Endothelial cell of umbilical vein (primary cell): ENCODE data around the gene GABARAP. TPM values are rescaled to one million over a fixed set of nuclear protein-coding genes. Genes with fewer than 3 reads are reported as not detected.

ENCODE experiments used
- BruUV-seq: library from RNA; stranded (reverse); fragments of 400-500 nt; replicated peaks from 2 replicates; lab custom pipeline; 2021; lab: Mats Ljungman, UMichigan
- CTCF ChIA-PET: fragments of 300-600, 350-600 bp; sonication (Branson Sonifier 250); formaldehyde crosslinking; loops from one replicate; lab custom pipeline; 2021; ENCODE audit warnings: antibody characterized with exemption, inconsistent platforms; lab: Charles Lee
- POLR2A ChIA-PET: fragments of 300-600, 350-600 bp; sonication (Branson Sonifier 250); formaldehyde crosslinking; loops from one replicate; lab custom pipeline; 2021; ENCODE audit warnings: antibody characterized with exemption, inconsistent platforms; lab: Charles Lee
- DNase-seq: peaks from one replicate; pipeline ENCODE4 v3.0.0-alpha.2; 2011; ENCODE audit warnings: low read depth, low spot score
- FAIRE-seq: peaks from 2 replicates; lab custom pipeline; 2011; peaks lifted over from hg19 to GRCh38; lab: Jason Lieb, UNC
- H2AFZ ChIP-seq: 2 replicates; pipeline ENCODE4 v1.6.0; 2012; ENCODE audit warnings: low read depth, low read length, control low read depth, inconsistent platforms
- H3K27ac ChIP-seq: 2 replicates; pipeline ENCODE4 v1.5.1; 2011; ENCODE audit warnings: low read depth, mild to moderate bottlenecking, control low read depth, low read length, moderate library complexity; ENCODE audit not compliant: insufficient read depth
- H3K27me3 ChIP-seq, 2 experiments: 2 replicates each; pipeline versions ENCODE4 v1.6.0 to v1.6.1; 2011; ENCODE audit warnings: low read length in 2 of 2, mixed read lengths in 1 of 2; ENCODE audit not compliant: control insufficient read depth in 2 of 2, insufficient read depth in 2 of 2
- H3K36me3 ChIP-seq, 2 experiments: 2 replicates in 1 of 2; 3 replicates in 1 of 2; pipeline ENCODE4 v1.5.1; 2011; ENCODE audit warnings: low read length in 2 of 2, mild to moderate bottlenecking in 1 of 2, moderate library complexity in 1 of 2; ENCODE audit not compliant: control insufficient read depth in 2 of 2, insufficient read depth in 2 of 2; ENCODE audit errors: extremely low read depth in 1 of 2
- H3K4me1 ChIP-seq: 3 replicates; pipeline ENCODE4 v1.5.1; 2011; ENCODE audit warnings: mild to moderate bottlenecking, low read length; ENCODE audit not compliant: control insufficient read depth, insufficient read depth; ENCODE audit errors: extremely low read depth
- H3K4me2 ChIP-seq: 2 replicates; pipeline ENCODE4 v1.6.1; 2011; ENCODE audit warnings: low read length, control low read depth, mixed read lengths; ENCODE audit not compliant: insufficient read depth
- H3K4me3 ChIP-seq, 3 experiments: fragments of 200-600 bp in 1 of 3; sonication (generic), shearing (Covaris generic) in 1 of 3; replicated peaks in 1 of 3; 2 replicates each; pipeline ENCODE4 v1.5.1; 2011 to 2016; ENCODE audit warnings: control low read depth in 3 of 3, low read length in 3 of 3, mild to moderate bottlenecking in 2 of 3, inconsistent platforms in 1 of 3, low read depth in 1 of 3, moderate library complexity in 1 of 3; ENCODE audit not compliant: insufficient read depth in 1 of 3
- H3K79me2 ChIP-seq: 2 replicates; pipeline ENCODE4 v1.6.0; 2012; ENCODE audit warnings: low read length, inconsistent platforms; ENCODE audit not compliant: control insufficient read depth, insufficient read depth
- H3K9ac ChIP-seq: replicated peaks from 2 replicates; pipeline ENCODE3; 2011; ENCODE audit warnings: low read length, control low read depth; ENCODE audit not compliant: insufficient read depth; ENCODE audit errors: extremely low read depth
- H3K9me1 ChIP-seq: replicated peaks from 3 replicates; pipeline ENCODE4 v1.6.0; 2011; ENCODE audit warnings: mild to moderate bottlenecking, low read length; ENCODE audit not compliant: control insufficient read depth, insufficient read depth; ENCODE audit errors: extremely low read depth
- H3K9me3 ChIP-seq: replicated peaks from 2 replicates; pipeline ENCODE4 v1.5.1; 2012; ENCODE audit warnings: low read length, inconsistent platforms; ENCODE audit not compliant: control insufficient read depth, insufficient read depth
- H4K20me1 ChIP-seq: replicated peaks from 2 replicates; pipeline ENCODE3; 2011; ENCODE audit warnings: mild to moderate bottlenecking, low read length; ENCODE audit not compliant: control insufficient read depth, insufficient read depth; ENCODE audit errors: extremely low read depth
- CTCF ChIP-seq, 2 donors: IDR thresholded peaks; 1 replicate in 1 of 2; 2 replicates in 1 of 2; pipeline ENCODE4 v1.5.1; 2011; ENCODE audit warnings: low read length in 2 of 2, mild to moderate bottlenecking in 2 of 2, moderate library complexity in 2 of 2, control low read depth in 1 of 2, inconsistent platforms in 1 of 2, low read depth in 1 of 2; ENCODE audit not compliant: insufficient read depth in 1 of 2; ENCODE audit errors: extremely low read depth in 1 of 2
- EZH2 ChIP-seq: IDR thresholded peaks from 2 replicates; pipeline ENCODE4 v1.6.1; 2012; ENCODE audit warnings: borderline replicate concordance, low read depth, mild to moderate bottlenecking, moderate library complexity, low read length, inconsistent platforms; ENCODE audit not compliant: severe bottlenecking
- FOS ChIP-seq: IDR thresholded peaks from 2 replicates; pipeline ENCODE4 v1.6.1; 2011; ENCODE audit warnings: mild to moderate bottlenecking, low read length, moderate library complexity, borderline replicate concordance; ENCODE audit not compliant: insufficient read depth
- GATA2 ChIP-seq: IDR thresholded peaks from 2 replicates; pipeline ENCODE4 v1.7.0; 2011; ENCODE audit warnings: low read depth, mild to moderate bottlenecking, moderate library complexity, mixed read lengths, low read length; ENCODE audit not compliant: insufficient read length, insufficient read depth
- JUN ChIP-seq: IDR thresholded peaks from 2 replicates; pipeline ENCODE4 v1.6.1; 2011; ENCODE audit warnings: borderline replicate concordance, low read depth; ENCODE audit not compliant: insufficient read length, insufficient read depth
- MAX ChIP-seq: IDR thresholded peaks from 2 replicates; pipeline ENCODE4 v1.6.1; 2011; ENCODE audit not compliant: insufficient read depth, insufficient read length
- MYC ChIP-seq: IDR thresholded peaks from one replicate; pipeline ENCODE4 v1.6.1; 2011; ENCODE audit warnings: mild to moderate bottlenecking, low read depth, low read length
- POLR2A ChIP-seq: IDR thresholded peaks from 2 replicates; pipeline ENCODE4 v1.6.1; 2012; ENCODE audit warnings: low read depth, mild to moderate bottlenecking, control low read depth, low read length
- POLR2AphosphoS5 ChIP-seq: IDR thresholded peaks from 2 replicates; pipeline ENCODE4 v1.6.1; 2012; ENCODE audit warnings: low read depth, mild to moderate bottlenecking, control low read depth, low read length, moderate library complexity; ENCODE audit not compliant: insufficient read depth
- dilution Hi-C: fragments of 300-500 bp; cut with MboI; formaldehyde crosslinking; loops from one replicate; pipeline ENCODE4 v1.15.0; 2019; ENCODE audit warnings: low sequenced_read_pairs; ENCODE audit not compliant: extremely low pct_ligation_motif_present
- intact Hi-C: fragments of 100-400 bp; cut with micrococcal nuclease; formaldehyde crosslinking; loops from one replicate; pipeline ENCODE4 v1.10.0; 2022
- polyA plus RNA-seq, 4 experiments: library from polyadenylated mRNA; depleted of rRNA in 3 of 4; stranded (reverse) in 3 of 4; unstranded in 1 of 4; fragments of >200 nt; gene quantifications; 2 replicates each; pipeline versions ENCODE4 v1.2.1 to v1.2.3, GENCODE V29; 2011 to 2012; ENCODE audit warnings: missing spikeins in 1 of 4
- total RNA-seq: library from RNA; stranded (reverse); gene quantifications from 2 replicates; pipeline ENCODE4 v1.2.3, GENCODE V29; 2021

Gene GABARAP
- total and polyA plus RNA-seq, 2 donors (not counting 3 experiments of a cell fraction or from before 2014, with no cell fraction given) = 401 to 882 TPM

GRCh38 chr17:7225711-7226331 lies 16.4 kb downstream of the GABARAP start:
- TF ChIP-seq JUN = no peak
- TF ChIP-seq POLR2AphosphoS5 = no peak
- no peak for TF ChIP-seq EZH2
- no peak for TF ChIP-seq MYC
- FAIRE-seq (no peak), DNase-seq (no peak)
- no peaks in the 10 kb centered on the region for H4K20me1 ChIP-seq
- H3K9me3 ChIP-seq = no peaks in the 10 kb centered on the region
- H3K9me1 ChIP-seq = no peaks in the 10 kb centered on the region
- ChIA-PET CTCF (interaction anchor here (1.6 kb wide), 1 partner anchor 180 kb away, joined by 4 read pairs; no protein-coding TSS in a partner anchor), POLR2A (no interaction called here)
- H3K27me3 ChIP-seq = no peaks in the 10 kb centered on the region
- H3K27ac ChIP-seq = no peak overlapping the region
- dilution Hi-C loops (no loop called here), intact Hi-C loops (no loop called here)
- H3K79me2 ChIP-seq = peaks cover 7% of the 10 kb centered on the region
- no peaks in the 10 kb centered on the region for H3K4me1 ChIP-seq
- no TSS peak for BruUV-seq
- H2AFZ ChIP-seq = no peak overlapping the region
- H3K9ac ChIP-seq = no peak overlapping the region
- no peak overlapping the region for H3K4me3 ChIP-seq
- peaks cover 27 to 58% of the 10 kb centered on the region in 2 experiments for H3K36me3 ChIP-seq
- H3K4me2 ChIP-seq = no peak overlapping the region

- H3K79me2 ChIP-seq = peaks cover 2% of the 10 kb centered on the region
- H3K4me2 ChIP-seq = no peak overlapping the region
- no peaks in the 10 kb centered on the region for H4K20me1 ChIP-seq
- H3K36me3 ChIP-seq = peaks cover 27 to 50% of the 10 kb centered on the region in 2 experiments
- no peaks in the 10 kb centered on the region for H3K27me3 ChIP-seq
- CTCF ChIA-PET = interaction anchor here (1.4 to 2.0 kb wide), 3 partner anchors 15 to 179 kb away, joined by 3 to 9 read pairs (median 4); partner anchors contain the start of gene PHF23
- H2AFZ ChIP-seq = no peak overlapping the region
- H3K9me3 ChIP-seq = no peaks in the 10 kb centered on the region
- H3K4me3 ChIP-seq = no peak overlapping the region
- H3K27ac ChIP-seq = no peak overlapping the region
- intact Hi-C loops = no loop called here
- TF ChIP-seq EZH2 (no peak), MYC (no peak), FOS (no peak), POLR2A (no peak), POLR2AphosphoS5 (no peak), CTCF (IDR thresholded peaks at IDR 0.05; ENCODE audit: extremely low read depth in 1 of 2, insufficient read depth in 1 of 2, low read depth in 1 of 2, low read length in 2 of 2) (no peak), MAX (no peak), GATA2 (no peak), JUN (no peak)
- no peaks in the 10 kb centered on the region for H3K9me1 ChIP-seq
- BruUV-seq = TSS peak; percentile 23
- peaks cover 7% of the 10 kb centered on the region for H3K4me1 ChIP-seq
- H3K9ac ChIP-seq = no peak overlapping the region
- DNase-seq = no peak
- FAIRE-seq = no peak
- dilution Hi-C loops = no loop called here
- POLR2A ChIA-PET = no interaction called here
Observed at GRCh38 chr17:7224661-7225111, 17.6 kb downstream of the GABARAP start.
